A673 (cell line): ENCODE results near the gene PHF21A. TPM values are rescaled to one million over a fixed set of nuclear protein-coding genes. Genes with fewer than 3 reads are reported as not detected.
A peak's percentile ranks its signal among the peaks of the same experiment; 100 is the strongest.

ENCODE experiments used
- BruUV-seq: library from RNA; stranded (reverse); fragments of 400-500 nt; replicated peaks from 2 replicates; lab custom pipeline; 2021; lab: Mats Ljungman, UMichigan
- CTCF ChIA-PET: fragments of 300-600 bp; sonication (Branson Sonifier 250); formaldehyde crosslinking; loops from one replicate; lab custom pipeline; 2022; ENCODE audit warnings: antibody characterized with exemption; lab: Charles Lee
- POLR2A ChIA-PET: fragments of 300-600 bp; sonication (Branson Sonifier 250); formaldehyde crosslinking; loops from one replicate; lab custom pipeline; 2022; ENCODE audit warnings: antibody characterized with exemption; ENCODE audit not compliant: low non-redundant PET; lab: Charles Lee
- DNase-seq: peaks from one replicate; pipeline ENCODE4 v3.0.0-alpha.2; 2015; ENCODE audit warnings: low spot score
- H3K27ac ChIP-seq: fragments of 200-600 bp; sonication (generic); 2 replicates; pipeline ENCODE4 v1.5.1; 2016; ENCODE audit warnings: mixed run types, low read depth, mild to moderate bottlenecking, mixed read lengths, antibody characterized with exemption, low read length; ENCODE audit not compliant: poor library complexity, severe bottlenecking
- H3K27me3 ChIP-seq: fragments of 200-600 bp; sonication (generic); replicated peaks from 2 replicates; pipeline ENCODE4 v1.6.1; 2017; ENCODE audit warnings: mixed run types, low read depth, mild to moderate bottlenecking, mixed read lengths, antibody characterized with exemption, low read length; ENCODE audit not compliant: insufficient read depth, poor library complexity
- H3K36me3 ChIP-seq: fragments of 200-600 bp; sonication (generic); 2 replicates; pipeline ENCODE4 v1.6.1; 2016; ENCODE audit warnings: mixed run types, mild to moderate bottlenecking, mixed read lengths, antibody characterized with exemption, low read length; ENCODE audit not compliant: insufficient read depth, poor library complexity, severe bottlenecking
- H3K4me1 ChIP-seq: fragments of 200-600 bp; sonication (generic); 2 replicates; pipeline ENCODE4 v1.6.1; 2017; ENCODE audit warnings: mixed run types, mild to moderate bottlenecking, mixed read lengths, antibody characterized with exemption, low read length; ENCODE audit not compliant: insufficient read depth, poor library complexity, severe bottlenecking
- H3K4me3 ChIP-seq: fragments of 200-600 bp; sonication (generic); 2 replicates; pipeline ENCODE4 v1.5.1; 2016; ENCODE audit warnings: low read depth, mixed run types, mild to moderate bottlenecking, mixed read lengths, low read length; ENCODE audit not compliant: poor library complexity, severe bottlenecking
- H3K9me3 ChIP-seq: fragments of 200-600 bp; sonication (generic); 2 replicates; pipeline ENCODE4 v1.6.1; 2016; ENCODE audit warnings: mixed run types, low read depth, mild to moderate bottlenecking, mixed read lengths, antibody characterized with exemption, low read length; ENCODE audit not compliant: poor library complexity, severe bottlenecking
- CTCF ChIP-seq: fragments of 300-800, 200-600 bp; sonication (generic); conservative IDR thresholded peaks from 2 replicates; pipeline ENCODE4 v1.5.1; 2017; ENCODE audit warnings: low read depth, mild to moderate bottlenecking, antibody characterized with exemption, low read length, moderate library complexity, mixed read lengths
- EZH2 ChIP-seq: fragments of 200-600 bp; sonication (generic); IDR thresholded peaks from 2 replicates; pipeline ENCODE4 v1.6.1; 2017; ENCODE audit warnings: borderline replicate concordance, low read depth, mild to moderate bottlenecking, mixed read lengths, antibody characterized with exemption, low read length; ENCODE audit not compliant: poor library complexity, severe bottlenecking
- intact Hi-C: fragments of 100-400 bp; cut with micrococcal nuclease; formaldehyde crosslinking; loops from one replicate; pipeline ENCODE4 v1.10.0; 2022; ENCODE audit not compliant: unreplicated experiment
- total RNA-seq: library from RNA; stranded (reverse); gene quantifications from 2 replicates; pipeline ENCODE4 v1.2.3, GENCODE V29; 2021

PHF21A gene
- total RNA-seq, 1 experiment from 2014 or later, result 77.2 TPM

- Histone ChIP-seq H3K36me3 (peaks cover 33% of the 10 kb centered on the region), H3K27ac (no peak overlapping the region), H3K4me3 (no peak overlapping the region), H3K27me3 (no peaks in the 10 kb centered on the region), H3K4me1 (no peaks in the 10 kb centered on the region), H3K9me3 (no peaks in the 10 kb centered on the region)
- DNase-seq, result no peak
- intact Hi-C loops, result no loop called here
- no TSS peak for BruUV-seq
- ChIA-PET POLR2A (no interaction called here), CTCF (interaction anchor here (1.2 kb wide), 1 partner anchor 75 kb away, joined by 3 read pairs; no protein-coding TSS in a partner anchor)
- TF ChIP-seq EZH2, result no peak
- TF ChIP-seq CTCF, result no peak
These were observed 189.5 kb downstream of the PHF21A start for GRCh38 chr11:45931739-45932138.

- DNase-seq, result no peak
- POLR2A ChIA-PET, result interaction anchor here (0.7 kb wide), 1 partner anchor 65 kb away, joined by 3 read pairs; no protein-coding TSS in a partner anchor
- TF ChIP-seq CTCF (no peak), EZH2 (no peak)
- H3K4me3 ChIP-seq, result no peak overlapping the region
- CTCF ChIA-PET, result interaction anchor here (0.9 to 1.2 kb wide), 2 partner anchors 75 kb away, joined by 3 to 4 read pairs; no protein-coding TSS in a partner anchor
- H3K9me3 ChIP-seq, result no peaks in the 10 kb centered on the region
- no peak overlapping the region for H3K27ac ChIP-seq
- H3K27me3 ChIP-seq, result no peaks in the 10 kb centered on the region
- no TSS peak for BruUV-seq
- peaks cover 30% of the 10 kb centered on the region for H3K36me3 ChIP-seq
- H3K4me1 ChIP-seq, result no peaks in the 10 kb centered on the region
- intact Hi-C loops, result no loop called here
These were observed 190.2 kb downstream of the PHF21A start for GRCh38 chr11:45930951-45931570.

GRCh38 chr11:45930031-45930794 is 191.0 kb downstream of the PHF21A start:
- no peaks in the 10 kb centered on the region for H3K9me3 ChIP-seq
- H3K36me3 ChIP-seq, result peaks cover 22% of the 10 kb centered on the region
- POLR2A ChIA-PET, result interaction anchor here (0.6 to 0.7 kb wide), 2 partner anchors 65 to 165 kb away, joined by 3 to 4 read pairs; no protein-coding TSS in a partner anchor
- TF ChIP-seq CTCF, result 0 out of 2 replicates have a peak, but pooled peaks have one; percentile 10
- no peak for TF ChIP-seq EZH2
- no peak overlapping the region for H3K27ac ChIP-seq
- CTCF ChIA-PET, result interaction anchor here (0.9 kb wide), 1 partner anchor 76 kb away, joined by 4 read pairs; no protein-coding TSS in a partner anchor
- intact Hi-C loops, result no loop called here
- no peak overlapping the region for H3K4me3 ChIP-seq
- no TSS peak for BruUV-seq
- H3K27me3 ChIP-seq, result no peaks in the 10 kb centered on the region
- no peak for DNase-seq
- H3K4me1 ChIP-seq, result no peaks in the 10 kb centered on the region
